ENCODE measurements around the gene WDSUB1. TPM values are rescaled to one million over a fixed set of nuclear protein-coding genes. Genes with fewer than 3 reads are reported as not detected.

Gene WDSUB1
- total and polyA plus RNA-seq, 2 of the 4 experiments (the other 2 are of a cell fraction) = 4.8 to 5.2 TPM

DNA sequence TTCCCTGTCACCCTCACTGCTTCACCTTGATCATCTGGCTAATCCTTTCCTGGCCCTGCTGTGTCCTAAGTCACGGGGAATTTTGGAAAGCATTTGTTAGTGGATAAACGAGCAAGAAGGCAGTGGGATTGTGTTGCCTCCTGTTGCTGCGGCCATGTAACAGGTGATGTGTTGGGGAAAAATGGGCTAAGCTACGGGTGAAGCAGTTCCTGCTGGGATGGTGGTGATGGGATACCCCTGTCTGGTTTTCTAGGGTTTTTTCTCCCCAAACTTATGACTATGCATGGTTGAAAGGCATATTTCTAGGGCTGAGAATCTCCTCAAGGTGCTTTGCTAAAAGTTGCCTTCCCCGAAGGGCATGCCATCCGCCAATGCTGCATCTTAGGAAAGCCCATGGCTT is 68.1 kb downstream of the WDSUB1 start:
- H2BK120ac ChIP-seq (ENCODE audit: low read depth, low read length) = no peak overlapping the region
- in situ Hi-C loops (cut with MboI; ENCODE audit: low sequenced_read_pairs) = no loop called here
- no peaks in the 10 kb centered on the region for H4K20me1 ChIP-seq (ENCODE audit: insufficient read depth, low read length)
- H4K8ac ChIP-seq (ENCODE audit: low read depth in 2 of 2, low read length in 2 of 2) = no peak overlapping the region
- no peak overlapping the region for H3K4ac ChIP-seq (ENCODE audit: low read depth, low read length)
- H3K4me1 ChIP-seq (ENCODE audit: control insufficient read depth, insufficient read depth, low read length) = no peaks in the 10 kb centered on the region
- intact Hi-C loops (cut with micrococcal nuclease) = no loop called here
- no peak overlapping the region for H3K4me2 ChIP-seq (ENCODE audit: low read depth, low read length)
- H2BK5ac ChIP-seq (ENCODE audit: low read depth, low read length, poor library complexity, severe bottlenecking) = no peak overlapping the region
- TF ChIP-seq, protein P1, sequence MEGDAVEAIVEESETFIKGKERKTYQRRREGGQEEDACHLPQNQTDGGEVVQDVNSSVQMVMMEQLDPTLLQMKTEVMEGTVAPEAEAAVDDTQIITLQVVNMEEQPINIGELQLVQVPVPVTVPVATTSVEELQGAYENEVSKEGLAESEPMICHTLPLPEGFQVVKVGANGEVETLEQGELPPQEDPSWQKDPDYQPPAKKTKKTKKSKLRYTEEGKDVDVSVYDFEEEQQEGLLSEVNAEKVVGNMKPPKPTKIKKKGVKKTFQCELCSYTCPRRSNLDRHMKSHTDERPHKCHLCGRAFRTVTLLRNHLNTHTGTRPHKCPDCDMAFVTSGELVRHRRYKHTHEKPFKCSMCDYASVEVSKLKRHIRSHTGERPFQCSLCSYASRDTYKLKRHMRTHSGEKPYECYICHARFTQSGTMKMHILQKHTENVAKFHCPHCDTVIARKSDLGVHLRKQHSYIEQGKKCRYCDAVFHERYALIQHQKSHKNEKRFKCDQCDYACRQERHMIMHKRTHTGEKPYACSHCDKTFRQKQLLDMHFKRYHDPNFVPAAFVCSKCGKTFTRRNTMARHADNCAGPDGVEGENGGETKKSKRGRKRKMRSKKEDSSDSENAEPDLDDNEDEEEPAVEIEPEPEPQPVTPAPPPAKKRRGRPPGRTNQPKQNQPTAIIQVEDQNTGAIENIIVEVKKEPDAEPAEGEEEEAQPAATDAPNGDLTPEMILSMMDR (conservative IDR thresholded peaks at IDR 0.05; ENCODE audit: low read depth, low read length) = no peak
- no peak for TF ChIP-seq CHD1 (IDR thresholded peaks at IDR 0.05; ENCODE audit: low read depth, low read length)
- TF ChIP-seq MAZ (IDR thresholded peaks at IDR 0.05; ENCODE audit: borderline replicate concordance, low read depth, low read length) = no peak
- no peak for TF ChIP-seq MAFK (IDR thresholded peaks at IDR 0.05; ENCODE audit: low read depth, low read length)
- no peak for TF ChIP-seq ELK1 (IDR thresholded peaks at IDR 0.05; ENCODE audit: borderline replicate concordance, low read depth, low read length)
- TF ChIP-seq BHLHE40 (IDR thresholded peaks at IDR 0.05; ENCODE audit: low read depth, low read length) = no peak
- TF ChIP-seq RFX5 (IDR thresholded peaks at IDR 0.05; ENCODE audit: low read depth, low read length) = no peak
- no peak for TF ChIP-seq POLR2A (IDR thresholded peaks at IDR 0.05; ENCODE audit: low read depth, low read length)
- DNase-seq (no peak), ATAC-seq (ENCODE audit: low read depth) (no peak)
- H3K14ac ChIP-seq (replicated peaks; ENCODE audit: low read depth, low read length) = no peak overlapping the region
- H3K56ac ChIP-seq (ENCODE audit: extremely low read depth, insufficient read depth, low read length) = no peak overlapping the region
- BruUV-seq (replicated peaks) = no TSS peak
- H3K27ac ChIP-seq (ENCODE audit: insufficient read depth, low read length) = no peak overlapping the region
- no peak overlapping the region for H2AK9ac ChIP-seq (replicated peaks; ENCODE audit: low read depth, low read length, poor library complexity)
- WGBS, 2 experiments (ENCODE audit: extremely low coverage in 2 of 2, insufficient read length in 1 of 2) = no CpG with 5 or more reads among the region's 6 CpGs
- CTCF ChIA-PET = no interaction called here
- H4K5ac ChIP-seq (ENCODE audit: low read depth, low read length) = no peak overlapping the region
- H3K79me1 ChIP-seq (ENCODE audit: low read depth in 1 of 2, low read length in 2 of 2) = peaks cover 0 to 2% of the 10 kb centered on the region in 2 experiments; a peak in 2 of 4 replicates
- H2AK5ac ChIP-seq (ENCODE audit: low read depth, low read length) = no peak overlapping the region
- no peak overlapping the region for H3K4me3 ChIP-seq (ENCODE audit: insufficient read depth, low read depth, low read length)
- H2AFZ ChIP-seq (replicated peaks; ENCODE audit: low read length, poor library complexity) = no peak overlapping the region
- H3K27me3 ChIP-seq (ENCODE audit: control insufficient read depth, insufficient read depth, low read length) = no peaks in the 10 kb centered on the region
- H3K36me3 ChIP-seq (ENCODE audit: control insufficient read depth, insufficient read depth, low read length) = peaks cover 53% of the 10 kb centered on the region
- H3K18ac ChIP-seq (ENCODE audit: low read depth, low read length) = no peak overlapping the region
- dilution Hi-C loops (cut with HindIII; ENCODE audit: low sequenced_read_pairs, unreplicated experiment) = no loop called here
- no peaks in the 10 kb centered on the region for H3K9me3 ChIP-seq (ENCODE audit: control insufficient read depth, insufficient read depth, low read length)
- H3K23ac ChIP-seq (ENCODE audit: low read depth, low read length) = no peak overlapping the region
- no peak overlapping the region for H4K91ac ChIP-seq (ENCODE audit: insufficient read depth, low read depth, low read length)
- peaks cover 11% of the 10 kb centered on the region; the same call in 1 of the 2 replicates for H3K9me1 ChIP-seq (ENCODE audit: insufficient read depth, low read length)
- no peak overlapping the region for H2BK15ac ChIP-seq (ENCODE audit: low read depth, low read length)
- POLR2A ChIA-PET (ENCODE audit: unreplicated experiment) = no interaction called here
- H2BK20ac ChIP-seq (ENCODE audit: low read depth, low read length) = no peak overlapping the region
- H3K9ac ChIP-seq (ENCODE audit: low read depth, low read length) = no peak overlapping the region
